OCI-LY7 (cell line): ENCODE results near the gene COPZ1. TPM values are rescaled to one million over a fixed set of nuclear protein-coding genes. Genes with fewer than 3 reads are reported as not detected.
A peak's percentile ranks its signal among the peaks of the same experiment; 100 is the strongest.

Experiments used
- BruUV-seq: library from RNA; stranded (reverse); fragments of 400-500 nt; replicated peaks from 2 replicates; lab custom pipeline; 2021; lab: Mats Ljungman, UMichigan
- CTCF ChIA-PET: fragments of 300-600 bp; sonication (Branson Sonifier 250); formaldehyde crosslinking; loops from one replicate; lab custom pipeline; 2022; ENCODE audit warnings: antibody characterized with exemption; ENCODE audit not compliant: unreplicated experiment; lab: Charles Lee
- POLR2A ChIA-PET: fragments of 300-600 bp; sonication (Branson Sonifier 250); formaldehyde crosslinking; loops from one replicate; lab custom pipeline; 2022; ENCODE audit warnings: antibody characterized with exemption; lab: Charles Lee
- DNase-seq: peaks from one replicate; pipeline ENCODE4 v3.0.0-alpha.2; 2015; ENCODE audit warnings: low spot score
- H2AFZ ChIP-seq: fragments of 200-600 bp; sonication (generic), shearing (Covaris generic); 2 replicates; pipeline ENCODE4 v1.6.1; 2014; ENCODE audit warnings: mild to moderate bottlenecking, antibody characterized with exemption, low read length, moderate library complexity
- H3K27ac ChIP-seq: fragments of 200-600 bp; sonication (generic); 2 replicates; pipeline ENCODE4 v1.5.1; 2014; ENCODE audit warnings: mixed run types, low read depth, mild to moderate bottlenecking, moderate library complexity, low read length, inconsistent platforms; ENCODE audit not compliant: poor library complexity, severe bottlenecking
- H3K36me3 ChIP-seq: fragments of 200-600 bp; sonication (generic); 2 replicates; pipeline ENCODE4 v1.6.1; 2014; ENCODE audit warnings: mild to moderate bottlenecking, antibody characterized with exemption, low read length, moderate library complexity, mixed read lengths; ENCODE audit not compliant: insufficient read depth
- H3K4me1 ChIP-seq: fragments of 200-600 bp; sonication (generic); 2 replicates; pipeline ENCODE4 v1.5.1; 2014; ENCODE audit warnings: mild to moderate bottlenecking, low read length; ENCODE audit not compliant: insufficient read depth, poor library complexity, severe bottlenecking
- H3K4me2 ChIP-seq: fragments of 200-600 bp; sonication (generic); 2 replicates; pipeline ENCODE4 v1.6.1; 2014; ENCODE audit warnings: mild to moderate bottlenecking, low read length
- H3K4me3 ChIP-seq: fragments of 200-600 bp; sonication (generic); 2 replicates; pipeline ENCODE4 v1.5.1; 2014; ENCODE audit warnings: mild to moderate bottlenecking, low read depth, low read length; ENCODE audit not compliant: poor library complexity, severe bottlenecking
- H3K79me2 ChIP-seq: fragments of 200-600 bp; sonication (generic); 2 replicates; pipeline ENCODE4 v1.6.1; 2016; ENCODE audit warnings: low read depth, mild to moderate bottlenecking, low read length, moderate library complexity, mixed read lengths; ENCODE audit not compliant: insufficient read depth
- H3K9me2 ChIP-seq: fragments of 200-600 bp; sonication (generic); 2 replicates; pipeline ENCODE4 v1.6.1; 2016; ENCODE audit warnings: mild to moderate bottlenecking, low read length, mixed read lengths; ENCODE audit not compliant: insufficient read depth
- H3K9me3 ChIP-seq: fragments of 200-600 bp; sonication (generic); 2 replicates; pipeline ENCODE4 v1.6.1; 2014; ENCODE audit warnings: mild to moderate bottlenecking, mixed run types, low read length, mixed read lengths
- H4K20me1 ChIP-seq: fragments of 200-600 bp; sonication (generic); 2 replicates; pipeline ENCODE4 v1.6.1; 2014; ENCODE audit warnings: mild to moderate bottlenecking, antibody characterized with exemption, low read length, moderate library complexity, mixed read lengths; ENCODE audit not compliant: insufficient read depth
- EZH2phosphoT487 ChIP-seq: fragments of 200-600 bp; sonication (generic); IDR thresholded peaks from 2 replicates; pipeline ENCODE4 v1.6.1; 2018; ENCODE audit warnings: low read depth, borderline replicate concordance, mild to moderate bottlenecking, mixed run types, antibody characterized with exemption, low read length, moderate library complexity, mixed read lengths
- intact Hi-C: fragments of 100-400 bp; cut with micrococcal nuclease; formaldehyde crosslinking; loops from one replicate; pipeline ENCODE4 v1.10.0; 2022; ENCODE audit not compliant: unreplicated experiment
- total RNA-seq, 2 experiments: library from RNA; depleted of rRNA in 1 of 2; stranded (reverse); fragments of >200 nt in 1 of 2; shearing (Covaris generic) in 1 of 2; gene quantifications; 2 replicates each; pipeline ENCODE4 v1.2.3, GENCODE V29; 2014 to 2022
- TF ChIP-seq, protein P1 (sequence below): fragments of 200-600 bp; sonication (generic); conservative IDR thresholded peaks from 2 replicates; pipeline ENCODE4 v1.5.1; 2014; ENCODE audit warnings: mild to moderate bottlenecking, antibody characterized with exemption, low read length, moderate library complexity, mixed read lengths

COPZ1 gene
- total RNA-seq, 2 experiments from 2014 or later, result 86.0 to 121 TPM

DNA sequence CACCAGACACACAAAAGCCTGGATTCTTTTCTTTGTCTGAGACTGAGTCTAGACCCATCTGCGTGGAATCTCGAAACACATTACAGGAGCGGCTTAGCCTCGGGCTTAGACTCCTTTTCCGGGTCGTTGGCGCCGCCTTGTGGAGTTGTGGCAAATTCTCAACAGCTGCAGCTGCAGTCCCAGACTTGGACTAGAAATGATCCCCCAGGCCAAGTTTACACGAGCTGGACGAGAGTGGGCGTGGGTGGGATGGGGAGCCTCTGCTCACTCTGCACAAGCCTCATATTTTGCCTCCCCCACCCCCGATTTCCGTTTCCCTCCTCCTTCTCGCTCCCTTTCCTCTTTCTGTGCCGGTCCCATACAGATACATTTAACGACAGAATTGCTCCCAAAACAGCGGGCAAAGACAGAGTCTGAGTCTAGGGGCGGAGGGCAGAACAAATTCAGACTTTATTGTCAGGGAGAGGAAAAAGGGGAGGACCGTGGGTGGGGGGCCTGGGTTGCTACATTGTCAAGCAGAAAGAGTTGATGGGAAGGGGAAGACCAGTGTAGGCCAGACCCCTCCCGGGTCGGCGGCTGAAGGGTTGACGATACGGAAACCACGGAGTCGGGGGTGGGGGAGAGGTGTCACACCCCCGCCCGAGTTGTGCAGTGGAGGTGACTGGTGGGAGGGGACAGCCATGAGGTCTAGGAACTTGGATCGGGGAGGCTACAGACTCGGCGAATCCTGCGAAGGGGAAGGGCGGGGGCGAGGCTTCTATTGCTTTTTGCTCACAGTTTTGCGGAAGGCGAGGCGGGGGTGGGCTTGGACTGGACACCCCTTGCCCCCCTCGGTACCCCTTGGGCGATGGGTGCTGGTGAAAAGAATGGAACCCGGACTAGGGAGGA is 44.0 kb downstream of the COPZ1 start:
- intact Hi-C loops, result loop anchor here (1.0 to 2.0 kb wide), 2 partner anchors 25 to 74 kb away; no protein-coding TSS in a partner anchor
- no peaks in the 10 kb centered on the region for H3K9me3 ChIP-seq
- TF ChIP-seq, protein P1, sequence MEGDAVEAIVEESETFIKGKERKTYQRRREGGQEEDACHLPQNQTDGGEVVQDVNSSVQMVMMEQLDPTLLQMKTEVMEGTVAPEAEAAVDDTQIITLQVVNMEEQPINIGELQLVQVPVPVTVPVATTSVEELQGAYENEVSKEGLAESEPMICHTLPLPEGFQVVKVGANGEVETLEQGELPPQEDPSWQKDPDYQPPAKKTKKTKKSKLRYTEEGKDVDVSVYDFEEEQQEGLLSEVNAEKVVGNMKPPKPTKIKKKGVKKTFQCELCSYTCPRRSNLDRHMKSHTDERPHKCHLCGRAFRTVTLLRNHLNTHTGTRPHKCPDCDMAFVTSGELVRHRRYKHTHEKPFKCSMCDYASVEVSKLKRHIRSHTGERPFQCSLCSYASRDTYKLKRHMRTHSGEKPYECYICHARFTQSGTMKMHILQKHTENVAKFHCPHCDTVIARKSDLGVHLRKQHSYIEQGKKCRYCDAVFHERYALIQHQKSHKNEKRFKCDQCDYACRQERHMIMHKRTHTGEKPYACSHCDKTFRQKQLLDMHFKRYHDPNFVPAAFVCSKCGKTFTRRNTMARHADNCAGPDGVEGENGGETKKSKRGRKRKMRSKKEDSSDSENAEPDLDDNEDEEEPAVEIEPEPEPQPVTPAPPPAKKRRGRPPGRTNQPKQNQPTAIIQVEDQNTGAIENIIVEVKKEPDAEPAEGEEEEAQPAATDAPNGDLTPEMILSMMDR, result peak; percentile 96
- TF ChIP-seq EZH2phosphoT487, result no peak
- H3K4me1 ChIP-seq, result peaks cover 23% of the 10 kb centered on the region
- H2AFZ ChIP-seq, result peak overlapping the region; percentile 90
- peak overlapping the region; percentile 27 for H3K4me3 ChIP-seq
- H4K20me1 ChIP-seq, result no peaks in the 10 kb centered on the region
- H3K79me2 ChIP-seq, result no peaks in the 10 kb centered on the region
- no peaks in the 10 kb centered on the region for H3K9me2 ChIP-seq
- H3K4me2 ChIP-seq, result peak overlapping the region; percentile 47
- H3K36me3 ChIP-seq, result no peaks in the 10 kb centered on the region
- H3K27ac ChIP-seq, result no peak overlapping the region
- ChIA-PET CTCF (interaction anchor here (0.6 to 1.4 kb wide), 5 partner anchors 11 to 180 kb away, joined by 3 to 4 read pairs (median 3); no protein-coding TSS in a partner anchor), POLR2A (interaction anchor here (0.7 to 1.2 kb wide), 3 partner anchors 90 to 151 kb away, joined by 3 to 6 read pairs (median 4); no protein-coding TSS in a partner anchor)
- no TSS peak for BruUV-seq
- peak; percentile 90 for DNase-seq

DNA sequence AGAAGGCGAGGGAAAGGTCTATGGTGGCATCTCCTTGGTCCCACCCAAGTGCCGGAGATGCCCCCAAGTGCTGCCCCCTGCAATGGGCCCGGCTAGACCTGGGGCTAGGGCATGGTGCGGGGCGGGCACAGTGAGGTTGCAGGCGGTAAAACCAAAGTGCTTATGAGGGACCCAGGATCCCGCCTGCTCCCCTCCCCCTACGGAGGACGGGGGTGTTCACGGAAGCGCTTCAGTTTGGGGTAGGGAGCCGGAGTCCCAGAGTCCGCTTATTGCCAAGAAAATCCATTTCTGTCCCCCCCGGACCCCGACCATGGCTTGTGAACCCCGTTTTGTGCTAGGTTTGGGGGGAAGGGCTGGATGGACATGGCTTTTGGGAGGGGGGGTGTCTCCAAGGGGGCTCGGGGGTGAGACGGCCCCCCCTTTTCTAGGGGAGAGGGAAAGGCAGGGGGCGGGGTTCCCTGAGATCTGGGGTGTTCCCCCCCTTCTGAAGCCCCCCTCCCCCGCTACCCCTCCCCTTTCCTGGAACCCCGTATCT is 44.7 kb downstream of the COPZ1 start:
- TF ChIP-seq, protein P1, result no peak
- TF ChIP-seq EZH2phosphoT487, result no peak
- CTCF ChIA-PET, result no interaction called here
- Histone ChIP-seq H3K27ac (no peak overlapping the region), H3K9me2 (no peaks in the 10 kb centered on the region), H3K9me3 (no peaks in the 10 kb centered on the region), H3K79me2 (no peaks in the 10 kb centered on the region), H3K4me1 (peaks cover 16% of the 10 kb centered on the region), H2AFZ (no peak overlapping the region), H3K36me3 (no peaks in the 10 kb centered on the region), H3K4me2 (no peak overlapping the region; the same call in 1 of the 2 replicates), H4K20me1 (no peaks in the 10 kb centered on the region), H3K4me3 (no peak overlapping the region)
- POLR2A ChIA-PET, result no interaction called here
- DNase-seq, result no peak
- BruUV-seq, result no TSS peak
- intact Hi-C loops, result loop anchor here (2.0 kb wide), 1 partner anchor 75 kb away; no protein-coding TSS in a partner anchor
